BLaER1 treated with 17β-estradiol and CSF1 and Interleukin-3, amounts not matched to agents 10 nM and 100 nM (cell line): ENCODE data around the gene PLXDC2.

ENCODE experiments used
- H3K27ac ChIP-seq, 11 experiments: shearing (Covaris generic); formaldehyde crosslinking; 2 replicates each; pipeline ENCODE4 v1.8.1; 2022
- H3K27me3 ChIP-seq, 11 experiments: shearing (Covaris generic); formaldehyde crosslinking; 2 replicates each; pipeline ENCODE4 v1.8.1; 2022
- H3K36me3 ChIP-seq, 11 experiments: shearing (Covaris generic); formaldehyde crosslinking; 2 replicates each; pipeline ENCODE4 v1.8.1; 2022
- H3K4me1 ChIP-seq, 10 experiments: shearing (Covaris generic); formaldehyde crosslinking; 2 replicates each; pipeline ENCODE4 v1.8.1; 2022
- H3K4me2 ChIP-seq, 11 experiments: shearing (Covaris generic); formaldehyde crosslinking; 2 replicates each; pipeline ENCODE4 v1.8.1; 2022
- H3K4me3 ChIP-seq, 10 experiments: shearing (Covaris generic); formaldehyde crosslinking; 2 replicates each; pipeline ENCODE4 v1.8.1; 2022
- H3K9ac ChIP-seq, 11 experiments: shearing (Covaris generic); formaldehyde crosslinking; 2 replicates each; pipeline ENCODE4 v1.8.1; 2022
- H3K9me3 ChIP-seq, 11 experiments: shearing (Covaris generic); formaldehyde crosslinking; replicated peaks in 1 of 11; 2 replicates each; pipeline ENCODE4 v1.8.1; 2022
- H4K20me1 ChIP-seq, 11 experiments: shearing (Covaris generic); formaldehyde crosslinking; 2 replicates each; pipeline ENCODE4 v1.8.1; 2022
- Cebpa-rat ChIP-seq, 11 experiments: shearing (Covaris generic); IDR thresholded peaks; 2 replicates each; pipeline ENCODE4 v1.8.1; 2022

PLXDC2 gene

DNA sequence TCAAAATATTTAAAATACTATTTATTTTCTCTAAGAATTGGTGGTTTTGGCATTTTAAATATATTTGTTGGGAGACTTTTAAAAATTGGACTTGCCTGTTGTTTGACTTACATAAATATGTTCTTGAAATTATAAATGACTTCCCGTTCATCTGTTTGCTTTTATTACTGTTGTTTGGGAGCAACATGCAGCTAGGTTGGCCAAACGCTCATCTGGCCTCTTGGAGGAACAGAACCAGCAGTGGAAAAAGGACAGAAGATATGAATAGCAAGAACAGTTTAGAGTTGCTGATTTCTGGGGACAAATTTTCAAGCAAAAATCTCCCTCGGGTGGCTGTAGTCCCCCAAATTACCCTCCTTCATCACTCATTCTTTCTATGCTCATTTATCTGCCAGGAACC lies 41.6 kb downstream of the PLXDC2 start:
- Histone ChIP-seq H3K9me3 (no peaks in the 10 kb centered on the region), H3K4me3 (no peak overlapping the region), H3K27ac (no peak overlapping the region), H3K4me2 (no peak overlapping the region), H3K4me1 (peaks cover 4 to 18% (median 14%) of the 10 kb centered on the region in 10 experiments; a peak in 17 of 20 replicates), H3K36me3 (peaks cover 0 to 20% (median 0%) of the 10 kb centered on the region in 11 experiments; a peak in 3 of 22 replicates), H4K20me1 (peaks cover 0 to 92% (median 10%) of the 10 kb centered on the region in 11 experiments; a peak in 10 of 22 replicates), H3K27me3 (no peaks in the 10 kb centered on the region), H3K9ac (no peak overlapping the region)
- no peak for TF ChIP-seq Cebpa-rat (IDR thresholded peaks at IDR 0.05)

DNA sequence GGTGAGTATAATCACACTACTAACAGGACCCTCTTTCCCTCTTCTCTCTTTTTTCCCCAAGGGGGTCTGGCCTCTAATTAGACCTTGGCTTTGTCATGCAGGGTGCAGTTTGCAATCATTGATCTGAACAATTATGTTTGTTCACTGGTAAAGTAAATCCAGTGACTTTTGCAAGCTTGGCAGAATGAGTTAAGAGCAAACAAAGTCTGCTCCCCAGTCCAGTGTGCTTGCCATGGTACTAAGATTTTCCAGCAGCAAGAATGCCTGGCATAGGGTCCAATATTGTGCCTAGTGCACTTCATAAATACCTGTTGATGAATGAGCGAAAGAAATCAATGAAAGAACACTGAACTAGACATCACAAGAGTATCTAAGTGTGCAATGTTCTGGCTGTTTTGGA lies 43.9 kb downstream of the PLXDC2 start:
- TF ChIP-seq Cebpa-rat (IDR thresholded peaks at IDR 0.05) = no peak
- Histone ChIP-seq H3K4me1 (peaks cover 4 to 20% (median 14%) of the 10 kb centered on the region in 10 experiments; a peak in 17 of 20 replicates), H3K9me3 (0 out of 22 replicates have a peak, but pooled peaks cover 0 to 1% (median 0%) of the 10 kb centered on the region in 11 experiments), H3K4me2 (peak overlapping the region in 1 of 11 experiments; percentile 59; a peak in 1 of 22 replicates), H4K20me1 (peaks cover 0 to 88% (median 6%) of the 10 kb centered on the region in 11 experiments; a peak in 9 of 22 replicates), H3K27me3 (no peaks in the 10 kb centered on the region), H3K9ac (no peak overlapping the region), H3K36me3 (peaks cover 0 to 19% (median 0%) of the 10 kb centered on the region in 11 experiments; a peak in 3 of 22 replicates), H3K27ac (no peak overlapping the region), H3K4me3 (no peak overlapping the region)

DNA sequence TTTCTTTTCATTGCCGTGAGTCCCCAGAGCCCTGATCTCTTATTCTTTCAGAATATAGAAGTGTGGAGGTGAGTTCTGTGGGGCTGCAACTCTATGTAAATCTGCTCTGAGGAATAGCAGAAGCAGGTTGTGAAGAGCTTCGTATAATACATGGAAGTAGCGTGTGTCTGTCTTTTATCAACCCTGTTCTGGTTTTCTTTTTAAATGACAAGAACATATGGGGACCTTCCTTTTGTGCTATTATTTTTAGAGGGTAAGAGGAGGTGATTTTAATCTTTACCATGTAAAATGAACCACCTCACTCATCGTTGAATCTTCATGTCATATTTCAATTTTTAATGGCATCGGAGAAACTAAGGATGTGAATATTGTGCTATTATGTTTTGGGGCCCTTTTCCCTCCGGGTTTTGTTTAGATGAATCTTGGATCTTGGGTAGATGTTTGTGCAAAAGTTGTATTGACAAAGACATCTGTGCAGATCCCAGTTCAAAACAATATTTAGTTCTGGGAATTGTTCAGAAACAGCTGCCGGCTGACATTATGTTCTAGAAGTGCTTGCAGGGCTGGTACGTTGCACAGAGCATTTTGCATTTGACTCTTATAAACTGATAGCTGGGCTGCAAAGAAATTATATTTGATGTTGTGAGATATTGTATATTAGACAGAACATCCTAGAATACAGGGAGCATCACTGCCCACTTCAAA lies 46.7 kb downstream of the PLXDC2 start:
- H3K4me2 ChIP-seq = no peak overlapping the region
- H3K27me3 ChIP-seq = no peaks in the 10 kb centered on the region
- H3K27ac ChIP-seq = no peak overlapping the region
- H4K20me1 ChIP-seq = peaks cover 0 to 77% (median 11%) of the 10 kb centered on the region in 11 experiments; a peak in 9 of 22 replicates
- H3K4me1 ChIP-seq = peaks cover 4 to 27% (median 14%) of the 10 kb centered on the region in 10 experiments; a peak in 17 of 20 replicates
- H3K9me3 ChIP-seq = peaks cover 0 to 9% (median 0%) of the 10 kb centered on the region in 11 experiments; a peak in 4 of 22 replicates
- H3K4me3 ChIP-seq = no peak overlapping the region
- peaks cover 0 to 44% (median 10%) of the 10 kb centered on the region in 11 experiments; a peak in 11 of 22 replicates for H3K36me3 ChIP-seq
- H3K9ac ChIP-seq = no peak overlapping the region
- TF ChIP-seq Cebpa-rat (IDR thresholded peaks at IDR 0.05) = no peak

DNA sequence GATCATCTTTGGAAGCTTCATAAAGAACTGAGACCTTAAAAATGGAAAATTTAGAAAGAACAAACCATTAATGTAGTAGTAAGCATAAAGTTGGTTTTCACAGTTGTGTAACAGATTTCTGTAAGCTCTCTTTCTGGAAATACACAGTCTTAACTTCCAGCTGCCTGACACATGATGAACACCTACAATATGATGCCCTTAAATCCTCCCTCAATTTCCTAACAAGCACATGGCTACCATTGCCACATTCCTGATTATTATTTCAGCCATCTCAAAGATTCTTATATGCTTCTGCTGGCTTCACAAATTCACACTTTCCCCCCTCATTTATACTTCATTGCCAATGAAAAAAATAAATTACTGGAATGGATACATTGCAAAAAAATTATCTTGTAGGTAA lies 49.4 kb downstream of the PLXDC2 start:
- no peak overlapping the region for H3K4me3 ChIP-seq

DNA sequence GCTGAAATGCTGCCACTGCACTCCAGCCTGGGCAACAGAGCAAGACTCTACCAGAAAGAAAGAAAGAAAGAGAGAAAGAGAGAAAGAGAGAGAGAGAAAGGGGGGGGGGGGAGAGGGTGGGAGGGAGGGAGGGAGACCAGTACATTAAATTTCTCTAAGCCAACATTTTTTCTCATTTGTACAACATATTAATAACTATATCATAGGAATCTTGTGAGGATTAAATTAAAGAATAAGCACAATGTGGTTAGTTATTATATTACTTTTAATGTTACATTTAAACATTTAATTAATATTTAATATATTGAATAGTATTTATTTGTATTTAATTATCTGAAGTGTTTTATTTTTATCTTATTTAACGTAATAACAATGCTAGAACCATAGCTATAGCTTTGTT lies 53.1 kb downstream of the PLXDC2 start:
- no peak overlapping the region for H3K4me3 ChIP-seq

More for the DNA sequence above, 49.4 kb downstream of the PLXDC2 start:
- no peak overlapping the region for H3K27ac ChIP-seq
- H3K4me1 ChIP-seq = peaks cover 0 to 19% (median 8%) of the 10 kb centered on the region in 10 experiments; a peak in 15 of 20 replicates
- no peaks in the 10 kb centered on the region for H3K27me3 ChIP-seq
- peaks cover 0 to 64% (median 9%) of the 10 kb centered on the region in 11 experiments; a peak in 8 of 22 replicates for H4K20me1 ChIP-seq
- no peak overlapping the region for H3K4me2 ChIP-seq
- H3K36me3 ChIP-seq = peaks cover 0 to 32% (median 10%) of the 10 kb centered on the region in 11 experiments; a peak in 11 of 22 replicates
- no peak for TF ChIP-seq Cebpa-rat (IDR thresholded peaks at IDR 0.05)
- no peak overlapping the region for H3K9ac ChIP-seq
- H3K9me3 ChIP-seq = peaks cover 0 to 9% (median 0%) of the 10 kb centered on the region in 11 experiments; a peak in 4 of 22 replicates

DNA sequence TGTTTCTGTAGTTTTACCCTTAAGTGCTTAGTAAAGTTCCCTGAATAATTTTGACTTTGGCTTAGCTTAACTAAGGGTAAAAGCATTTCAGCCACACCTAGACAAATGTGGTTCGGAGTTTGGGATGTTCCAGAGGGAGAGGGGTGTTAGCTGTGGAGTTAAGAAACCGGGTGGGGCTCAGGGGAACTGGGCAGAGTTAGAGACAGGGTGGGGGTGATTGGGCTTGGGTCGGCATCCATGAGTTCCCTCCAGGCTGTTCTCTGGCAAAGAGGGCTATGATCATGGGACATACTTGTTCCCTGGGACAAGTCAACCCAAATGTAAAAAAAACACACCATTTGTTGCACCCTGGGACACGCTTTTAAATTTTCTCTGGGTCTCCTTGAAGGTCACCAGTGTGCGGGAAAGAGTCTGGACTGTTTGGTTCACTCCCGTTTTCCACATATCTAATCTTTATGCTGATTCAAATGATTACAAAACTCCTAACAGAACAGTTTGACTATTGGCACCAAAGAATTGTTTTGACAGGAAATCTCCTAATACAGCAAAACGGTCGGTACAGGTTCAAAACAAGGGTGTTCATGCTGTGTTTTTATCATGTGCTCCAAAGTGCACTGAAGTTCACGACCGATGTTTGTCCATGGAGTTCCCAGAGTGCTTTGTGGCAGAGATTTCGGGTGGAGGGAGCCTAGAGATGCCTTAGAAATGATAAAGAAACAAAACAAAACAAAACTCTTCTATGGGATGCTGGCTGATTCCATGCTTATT lies 56.5 kb downstream of the PLXDC2 start:
- H3K9ac ChIP-seq = no peak overlapping the region

More for the DNA sequence above, 53.1 kb downstream of the PLXDC2 start:
- no peak overlapping the region for H3K4me2 ChIP-seq
- no peak for TF ChIP-seq Cebpa-rat (IDR thresholded peaks at IDR 0.05)
- H3K27ac ChIP-seq = no peak overlapping the region
- no peaks in the 10 kb centered on the region for H3K27me3 ChIP-seq
- H4K20me1 ChIP-seq = peaks cover 0 to 59% (median 18%) of the 10 kb centered on the region in 11 experiments; a peak in 8 of 22 replicates
- H3K36me3 ChIP-seq = peaks cover 0 to 54% (median 12%) of the 10 kb centered on the region in 11 experiments; a peak in 11 of 22 replicates
- H3K9me3 ChIP-seq = peaks cover 0 to 9% (median 0%) of the 10 kb centered on the region in 11 experiments; a peak in 4 of 22 replicates
- H3K9ac ChIP-seq = no peak overlapping the region
- H3K4me1 ChIP-seq = peaks cover 0 to 9% (median 0%) of the 10 kb centered on the region in 10 experiments; a peak in 3 of 20 replicates

DNA sequence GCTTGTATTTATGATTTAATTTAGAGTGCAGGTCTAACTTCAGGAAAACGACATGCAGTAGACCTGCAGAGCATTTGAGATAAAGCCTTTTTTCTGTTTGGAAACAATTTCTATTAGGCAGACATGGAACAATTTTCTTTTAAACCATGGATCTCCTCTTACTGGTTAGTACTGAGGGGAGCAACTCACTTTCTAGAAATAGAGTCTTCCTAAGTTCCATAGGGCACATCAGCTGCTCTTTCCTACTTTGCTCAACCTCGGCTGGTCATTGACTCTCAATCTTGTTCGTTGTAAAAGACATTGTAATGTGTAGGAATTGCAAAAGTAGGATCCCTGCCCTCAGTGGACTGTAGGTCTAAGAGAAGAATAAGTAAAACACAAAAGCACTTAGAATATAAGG lies 58.0 kb downstream of the PLXDC2 start:
- Histone ChIP-seq H3K36me3 (peaks cover 0 to 27% (median 0%) of the 10 kb centered on the region in 11 experiments; a peak in 5 of 22 replicates), H4K20me1 (peaks cover 0 to 63% (median 16%) of the 10 kb centered on the region in 11 experiments; a peak in 9 of 22 replicates), H3K4me3 (no peak overlapping the region), H3K27me3 (no peaks in the 10 kb centered on the region), H3K4me1 (peaks cover 0 to 22% (median 2%) of the 10 kb centered on the region in 10 experiments; a peak in 6 of 20 replicates), H3K4me2 (no peak overlapping the region), H3K9me3 (no peaks in the 10 kb centered on the region), H3K27ac (no peak overlapping the region), H3K9ac (no peak overlapping the region)
- no peak for TF ChIP-seq Cebpa-rat (IDR thresholded peaks at IDR 0.05)

More for the DNA sequence above, 56.5 kb downstream of the PLXDC2 start:
- Histone ChIP-seq H3K4me1 (peaks cover 0 to 22% (median 2%) of the 10 kb centered on the region in 10 experiments; a peak in 6 of 20 replicates), H3K9me3 (no peaks in the 10 kb centered on the region), H3K4me2 (no peak overlapping the region), H4K20me1 (peaks cover 0 to 68% (median 16%) of the 10 kb centered on the region in 11 experiments; a peak in 9 of 22 replicates), H3K4me3 (no peak overlapping the region), H3K27ac (no peak overlapping the region), H3K36me3 (peaks cover 0 to 23% (median 0%) of the 10 kb centered on the region in 11 experiments; a peak in 5 of 22 replicates), H3K27me3 (no peaks in the 10 kb centered on the region)
- no peak for TF ChIP-seq Cebpa-rat (IDR thresholded peaks at IDR 0.05)

- Histone ChIP-seq H3K27me3 (no peaks in the 10 kb centered on the region), H3K27ac (no peak overlapping the region), H3K4me1 (peaks cover 0 to 22% (median 2%) of the 10 kb centered on the region in 10 experiments; a peak in 6 of 20 replicates), H3K9ac (no peak overlapping the region), H3K4me2 (peak overlapping the region in 2 of 11 experiments; percentile 7 to 11; a peak in 1 of 22 replicates), H3K4me3 (no peak overlapping the region), H3K9me3 (no peaks in the 10 kb centered on the region), H4K20me1 (peaks cover 0 to 65% (median 16%) of the 10 kb centered on the region in 11 experiments; a peak in 9 of 22 replicates), H3K36me3 (peaks cover 0 to 25% (median 0%) of the 10 kb centered on the region in 11 experiments; a peak in 5 of 22 replicates)
- TF ChIP-seq Cebpa-rat (IDR thresholded peaks at IDR 0.05) = no peak
Measured at GRCh38 chr10:19874791-19875190, 58.6 kb downstream of the PLXDC2 start.
